Fibroblast of skin of scalp (primary cell): ENCODE data around the gene CASZ1.

ENCODE experiments used
- DNase-seq: peaks from one replicate; pipeline ENCODE4 v3.0.0-alpha.2; 2013

CASZ1 gene

GRCh38 chr1:10703702-10704101 is 92.7 kb downstream of the CASZ1 start:
- no peak for DNase-seq

- DNase-seq: no peak
These were observed 95.3 kb downstream of the CASZ1 start for GRCh38 chr1:10701145-10701544.

- DNase-seq: no peak
These were observed 97.0 kb downstream of the CASZ1 start for GRCh38 chr1:10699470-10699835.

GRCh38 chr1:10698726-10699469 is 97.5 kb downstream of the CASZ1 start:
- no peak for DNase-seq

GRCh38 chr1:10697621-10698160 is 98.8 kb downstream of the CASZ1 start:
- no peak for DNase-seq

GRCh38 chr1:10696977-10697376 is 99.5 kb downstream of the CASZ1 start:
- no peak for DNase-seq

GRCh38 chr1:10694633-10695627 is 101.5 kb downstream of the CASZ1 start:
- peak; percentile 80 for DNase-seq

- DNase-seq: no peak
These were observed 102.2 kb downstream of the CASZ1 start for GRCh38 chr1:10694274-10694632.

GRCh38 chr1:10693497-10694273 is 102.8 kb downstream of the CASZ1 start:
- peak; percentile 11 for DNase-seq

- no peak for DNase-seq
These were observed 103.3 kb downstream of the CASZ1 start for GRCh38 chr1:10693152-10693496.

- DNase-seq: no peak
These were observed 103.9 kb downstream of the CASZ1 start for GRCh38 chr1:10692401-10693021.

- DNase-seq: no peak
These were observed 104.7 kb downstream of the CASZ1 start for GRCh38 chr1:10691740-10692125.

- no peak for DNase-seq
These were observed 105.2 kb downstream of the CASZ1 start for GRCh38 chr1:10691075-10691739.

- DNase-seq: no peak
These were observed 106.0 kb downstream of the CASZ1 start for GRCh38 chr1:10690484-10690883.

GRCh38 chr1:10688409-10688786 is 108.0 kb downstream of the CASZ1 start:
- no peak for DNase-seq

GRCh38 chr1:10687782-10688408 is 108.6 kb downstream of the CASZ1 start:
- peak; percentile 68 for DNase-seq

GRCh38 chr1:10687251-10687651 is 109.2 kb downstream of the CASZ1 start:
- no peak for DNase-seq

- no peak for DNase-seq
These were observed 109.9 kb downstream of the CASZ1 start for GRCh38 chr1:10686404-10687040.

- peak; percentile 20 for DNase-seq
These were observed 110.5 kb downstream of the CASZ1 start for GRCh38 chr1:10685808-10686403.

- DNase-seq: no peak
These were observed 111.1 kb downstream of the CASZ1 start for GRCh38 chr1:10685196-10685807.
